C4-2B (cell line): ENCODE measurements around the gene PABPC3.

Source experiments
- CTCF ChIP-seq: fragments of 450-650 bp; conservative IDR thresholded peaks from 2 replicates; pipeline ENCODE4 v1.5.1; 2017; ENCODE audit warnings: mild to moderate bottlenecking
- ZFX ChIP-seq: fragments of 450-650 bp; IDR thresholded peaks from 2 replicates; pipeline ENCODE4 v1.6.1; 2017

- TF ChIP-seq CTCF (no peak), ZFX (no peak)
These were observed 22.5 kb downstream of the PABPC3 start for GRCh38 chr13:25118378-25118905.
